GM12891 (cell line): Measurements from ENCODE around the gene SP8.

ENCODE experiments used
- DNase-seq: peaks from one replicate; pipeline ENCODE4 v3.0.0; 2011; ENCODE audit warnings: low spot score; ENCODE audit not compliant: insufficient read length
- FAIRE-seq: peaks from 2 replicates; lab custom pipeline; 2011; peaks lifted over from hg19 to GRCh38; lab: Jason Lieb, UNC
- PAX5 ChIP-seq: IDR thresholded peaks from 2 replicates; pipeline ENCODE4 v1.6.1; 2011; ENCODE audit warnings: low read length, moderate library complexity, mild to moderate bottlenecking; ENCODE audit not compliant: insufficient read depth, severe bottlenecking
- POLR2A ChIP-seq: IDR thresholded peaks from 2 replicates; pipeline ENCODE4 v1.6.1; 2011; ENCODE audit warnings: low read depth, low read length, control low read depth
- POLR2AphosphoS5 ChIP-seq: IDR thresholded peaks from 2 replicates; pipeline ENCODE4 v1.6.1; 2011; ENCODE audit warnings: low read depth, low read length, control low read depth
- POU2F2 ChIP-seq: IDR thresholded peaks from 2 replicates; pipeline ENCODE4 v1.6.1; 2011; ENCODE audit warnings: low read depth, mild to moderate bottlenecking, control low read depth, low read length, moderate library complexity
- SPI1 ChIP-seq: IDR thresholded peaks from 2 replicates; pipeline ENCODE4 v1.6.1; 2011; ENCODE audit warnings: low read depth, low read length, control low read depth
- TAF1 ChIP-seq: IDR thresholded peaks from 2 replicates; pipeline ENCODE4 v1.6.1; 2011; ENCODE audit warnings: low read depth, low read length, control low read depth

SP8 gene

DNA sequence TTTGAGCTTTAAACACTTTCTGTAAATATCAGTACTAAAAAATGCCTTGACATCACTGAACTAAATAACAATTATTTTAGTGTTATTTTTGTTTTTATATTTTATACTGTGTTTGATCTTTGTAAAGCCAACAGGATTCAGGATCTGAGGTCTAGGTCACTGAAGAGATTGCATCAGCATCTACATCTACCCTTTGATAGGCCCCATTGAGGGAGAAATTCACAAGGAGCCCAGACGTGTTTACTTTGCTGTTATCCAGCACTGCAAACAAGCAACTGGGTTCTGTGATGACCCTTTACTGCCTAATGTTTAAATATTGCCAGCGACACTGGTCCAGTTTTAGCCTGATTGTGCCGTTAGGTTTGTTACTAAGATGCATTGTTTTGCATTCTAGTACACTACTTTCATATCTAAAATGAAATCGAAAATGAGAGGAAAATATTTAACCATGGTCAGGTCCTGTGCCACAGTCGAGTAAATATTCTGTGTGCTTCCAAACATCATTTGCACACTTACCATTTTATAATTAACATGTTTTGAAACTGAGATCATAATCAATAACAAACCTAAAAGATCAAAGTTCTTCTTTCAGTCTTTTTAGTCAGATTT lies 48.7 kb downstream of the SP8 start:
- DNase-seq (no peak), FAIRE-seq (no peak)
- TF ChIP-seq PAX5 (no peak), POU2F2 (no peak), SPI1 (no peak), POLR2AphosphoS5 (no peak)

DNA sequence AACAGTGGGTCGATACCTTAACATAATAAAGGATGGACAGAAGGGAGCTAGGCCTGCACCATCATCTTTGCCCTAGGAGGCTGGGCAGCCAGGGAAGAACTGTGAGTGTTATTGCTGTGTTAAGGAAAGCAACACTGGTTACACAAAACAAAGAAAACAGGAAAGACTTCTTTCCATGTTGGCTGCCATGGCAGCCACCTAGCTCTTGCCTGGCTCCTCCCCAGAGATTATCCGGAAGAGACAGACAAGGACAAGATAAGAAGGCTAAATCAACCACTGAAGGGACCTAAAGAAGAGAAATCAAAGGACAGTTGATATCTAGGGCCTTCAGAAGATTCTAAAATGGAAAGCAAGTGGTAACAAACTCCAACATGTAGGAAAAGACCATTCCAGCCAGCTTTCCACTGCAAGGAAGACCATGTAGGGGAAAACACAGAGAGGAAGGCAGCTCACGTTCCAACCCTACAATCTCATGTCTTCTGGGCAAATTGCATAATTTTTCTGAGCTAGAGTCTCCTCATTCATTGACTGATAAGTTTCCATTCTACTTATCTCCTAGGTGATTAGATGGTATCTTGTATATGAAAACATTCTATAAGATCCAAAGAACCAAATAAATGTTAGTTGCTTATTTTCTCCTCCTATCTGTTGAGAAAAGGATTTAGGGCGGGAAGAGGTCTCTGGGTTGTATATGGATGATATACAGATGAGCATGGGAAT lies 51.2 kb downstream of the SP8 start:
- no peak for FAIRE-seq
- TF ChIP-seq SPI1: no peak
- TF ChIP-seq POLR2A: no peak
- TF ChIP-seq PAX5: no peak
- no peak for TF ChIP-seq TAF1
- TF ChIP-seq POU2F2: no peak
- no peak for TF ChIP-seq POLR2AphosphoS5
- no peak for DNase-seq
